Heart right ventricle (tissue), 16 donors: ENCODE measurements around the gene DOCK4. TPM values are rescaled to one million over a fixed set of nuclear protein-coding genes. Genes with fewer than 3 reads are reported as not detected.

Source experiments
- ATAC-seq, 8 donors: fragments of 200-7000 bp; cut with Tn5 transposase; one replicate each; pipeline ENCODE4 v1.9.1; 2020; ENCODE audit warnings: mild to moderate bottlenecking in 8 of 8, moderate library complexity in 8 of 8, moderate number of reproducible peaks in 1 of 8
- DNase-seq, 2 donors: peaks; one replicate each; pipeline ENCODE4 v3.0.0-alpha.2; 2020
- H3K27ac ChIP-seq, 10 donors: fragments of 200-600 bp; sonication (generic) in 2 of 10; one replicate each; pipeline versions ENCODE4 v1.5.0 to v1.8.0; 2020 to 2022; ENCODE audit warnings: mild to moderate bottlenecking in 3 of 10
- H3K27me3 ChIP-seq, 7 donors: fragments of 200-600 bp; one replicate each; pipeline ENCODE4 v1.8.0; 2021 to 2022; ENCODE audit warnings: mild to moderate bottlenecking in 2 of 7
- H3K36me3 ChIP-seq, 9 donors: fragments of 200-600 bp; sonication (generic) in 1 of 9; one replicate each; pipeline versions ENCODE4 v1.5.0 to v1.8.0; 2020 to 2022; ENCODE audit warnings: mild to moderate bottlenecking in 2 of 9
- H3K4me1 ChIP-seq, 9 donors: fragments of 200-600 bp; sonication (generic) in 1 of 9; one replicate each; pipeline versions ENCODE4 v1.5.0 to v1.8.0; 2020 to 2022; ENCODE audit warnings: mild to moderate bottlenecking in 4 of 9
- H3K4me3 ChIP-seq, 10 donors: fragments of 200-600 bp; sonication (generic) in 2 of 10; one replicate each; pipeline versions ENCODE4 v1.5.0 to v1.8.0; 2020 to 2022; ENCODE audit warnings: mild to moderate bottlenecking in 7 of 10, moderate library complexity in 2 of 10
- H3K9me3 ChIP-seq, 11 donors: fragments of 200-600 bp in 10 of 11; sonication (generic) in 2 of 11; one replicate each; pipeline versions ENCODE4 v1.5.0 to v1.8.0; 2013 to 2022; ENCODE audit warnings: mild to moderate bottlenecking in 2 of 11, control low read depth in 1 of 11, moderate library complexity in 1 of 11
- CTCF ChIP-seq, 9 donors: fragments of 200-600 bp; sonication (generic) in 2 of 9; IDR thresholded peaks; one replicate each; pipeline versions ENCODE4 v1.5.0 to v1.8.0; 2021 to 2022; ENCODE audit warnings: antibody characterized with exemption in 9 of 9, mild to moderate bottlenecking in 5 of 9, moderate library complexity in 1 of 9
- WGBS, 2 donors: extraction: QIAGEN DNeasy Blood & Tissue Kit; methylation state at CpG; one replicate each; pipeline ENCODE4 v1.1.7; 2013; ENCODE audit warnings: inconsistent platforms in 1 of 2; 5-methylcytosine and 5-hydroxymethylcytosine counted together
- intact Hi-C, 10 donors: fragments of 100-400 bp; cut with DNase I; formaldehyde crosslinking; loops; one replicate each; pipeline versions ENCODE4 v1.11.1 to v1.14.2; 2022
- polyA plus RNA-seq, 2 donors: library from polyadenylated mRNA; stranded (reverse); fragments of 200-250 nt; gene quantifications; one replicate each; pipeline ENCODE4 v1.2.3, GENCODE V29; 2013
- total RNA-seq, 10 donors: library from RNA; stranded (reverse); fragmentation: NEBNext Ultra II Directional in 3 of 10; extraction: Animal tissue kit (Norgen Biotek cat#: 25700) in 3 of 10; gene quantifications; one replicate each; pipeline versions ENCODE4 v1.2.1 to v1.2.4, GENCODE V29; 2021 to 2023
- donor health status: Arrhythmogenic right ventricular cardiomyopathy.
- donor health status: ischemic (EF 13 %, LVEDD 7.1; RV severe dilation, severe dysfunction).
- donor health status: healthy with polysubstance abuse.
- donor health status: DM: no; HTN: yes; CAD: no.
- donor health status: DM: no; HTN: no; CAD: no.
- donor health status: ischemic (EF 25% LVEDD 6.9; RV normal size, moderate dysfunction).
- donor health status: ischemic (EF 25% LVEDD 5.7; RV mildly dilated, moderate dysfunction).
- donor health status: healthy.
- donor health status: DM: yes; HTN: yes; CAD: no.
- donor health status: Ischemic cardiomyopathy.
- donor health status: ischemic (EF 35%, LVEDD 5.7; RV mildly dilated, moderate dysfunction).
- donor health status: nonischemic (EF 11% LVEDD 7.7; RV severe dilation, severe dysfunction).
- donor health status: DM: yes; HTN: yes; CAD: no.
- donor health status: PGD.
- donor health status: ischemic (EF 29% LVEDD 5.4; RV normal size, mild dysfunction).
- donor health status: nonischemic (EF 23%, LVEDD 6.1; RV moderate dilation, normal function).

The DOCK4 gene
- total and polyA plus RNA-seq, 12 donors: 2.6 to 26.8 (median 14.7) TPM

GRCh38 chr7:112125250-112125649, 80.9 kb downstream of the DOCK4 start:
- H3K9me3 ChIP-seq: no peaks in the 10 kb centered on the region
- DNase-seq (no peak), ATAC-seq (no peak)
- intact Hi-C loops: no loop called here
- no peak overlapping the region for H3K27ac ChIP-seq
- H3K4me1 ChIP-seq: peaks cover 0 to 34% (median 19%) of the 10 kb centered on the region in 9 donors
- H3K4me3 ChIP-seq: no peak overlapping the region
- H3K36me3 ChIP-seq: no peaks in the 10 kb centered on the region
- WGBS, 2 donors: 95 to 100% methylated on average over 2 of the region's 2 CpGs
- TF ChIP-seq CTCF (IDR thresholded peaks at IDR 0.05): no peak
- no peaks in the 10 kb centered on the region for H3K27me3 ChIP-seq

- no peak for TF ChIP-seq CTCF (IDR thresholded peaks at IDR 0.05)
- Histone ChIP-seq H3K27ac (peak overlapping the region in 1 of 10 donors; percentile 68), H3K4me1 (peaks cover 0 to 29% (median 10%) of the 10 kb centered on the region in 9 donors), H3K27me3 (no peaks in the 10 kb centered on the region), H3K9me3 (no peaks in the 10 kb centered on the region), H3K36me3 (no peaks in the 10 kb centered on the region), H3K4me3 (no peak overlapping the region)
- DNase-seq: no peak
- intact Hi-C loops: no loop called here
- 89 to 94% methylated on average over 9 of the region's 9 CpGs for WGBS, 2 donors
- ATAC-seq: peak in 3 of 8 donors; percentile 33 to 58 (median 51)
Measured at GRCh38 chr7:112124061-112124766, 82.0 kb downstream of the DOCK4 start.

GRCh38 chr7:112122798-112123197, 83.4 kb downstream of the DOCK4 start:
- Histone ChIP-seq H3K27ac (no peak overlapping the region), H3K36me3 (no peaks in the 10 kb centered on the region), H3K4me3 (no peak overlapping the region), H3K4me1 (peaks cover 0 to 33% (median 11%) of the 10 kb centered on the region in 9 donors), H3K9me3 (no peaks in the 10 kb centered on the region), H3K27me3 (no peaks in the 10 kb centered on the region)
- TF ChIP-seq CTCF (IDR thresholded peaks at IDR 0.05): no peak
- intact Hi-C loops: no loop called here
- no peak for DNase-seq
- ATAC-seq: no peak
- 94 to 96% methylated on average over 2 of the region's 2 CpGs for WGBS, 2 donors

- no peak for TF ChIP-seq CTCF (IDR thresholded peaks at IDR 0.05)
- no peak for ATAC-seq
- Histone ChIP-seq H3K4me3 (no peak overlapping the region), H3K27ac (no peak overlapping the region), H3K9me3 (no peaks in the 10 kb centered on the region), H3K4me1 (peaks cover 0 to 33% (median 11%) of the 10 kb centered on the region in 9 donors), H3K36me3 (no peaks in the 10 kb centered on the region), H3K27me3 (no peaks in the 10 kb centered on the region)
- no peak for DNase-seq
- intact Hi-C loops: no loop called here
Measured at GRCh38 chr7:112122144-112122543, 84.1 kb downstream of the DOCK4 start.
